MM.1S (cell line): ENCODE measurements around the gene CCNK.

ENCODE experiments used
- DNase-seq: peaks from one replicate; pipeline ENCODE4 v3.0.0-alpha.2; 2015
- H2AFZ ChIP-seq: fragments of 300-600 bp; sonication (generic); 2 replicates; pipeline ENCODE4 v1.6.0; 2016; ENCODE audit warnings: antibody characterized with exemption, low read length
- H3F3A ChIP-seq: fragments of 300-600 bp; sonication (generic); 2 replicates; pipeline ENCODE4 v1.6.1; 2016; ENCODE audit warnings: mild to moderate bottlenecking, antibody characterized with exemption, low read length, moderate library complexity, mixed read lengths; ENCODE audit not compliant: insufficient read depth
- H3K27ac ChIP-seq: fragments of 300-600 bp; sonication (generic); 2 replicates; pipeline ENCODE4 v1.5.1; 2016; ENCODE audit warnings: mild to moderate bottlenecking, low read length
- H3K27me3 ChIP-seq: fragments of 300-600 bp; sonication (generic); replicated peaks from 2 replicates; pipeline ENCODE4 v1.6.0; 2016; ENCODE audit warnings: low read length; ENCODE audit not compliant: insufficient read depth
- H3K36me3 ChIP-seq: fragments of 300-600 bp; sonication (generic); replicated peaks from 2 replicates; pipeline ENCODE4 v1.6.1; 2016; ENCODE audit warnings: mild to moderate bottlenecking, low read length, mixed read lengths; ENCODE audit not compliant: insufficient read depth
- H3K4me1 ChIP-seq: fragments of 300-600 bp; sonication (generic); 2 replicates; pipeline ENCODE4 v1.6.1; 2016; ENCODE audit warnings: low read length, mixed read lengths
- H3K4me2 ChIP-seq: fragments of 300-600 bp; sonication (generic); 2 replicates; pipeline ENCODE4 v1.6.0; 2016; ENCODE audit warnings: low read depth, low read length
- H3K4me3 ChIP-seq: fragments of 300-600 bp; sonication (generic); 2 replicates; pipeline ENCODE4 v1.5.1; 2016; ENCODE audit warnings: low read length, mixed read lengths
- H3K79me2 ChIP-seq: fragments of 300-600 bp; sonication (generic); 2 replicates; pipeline ENCODE4 v1.6.1; 2016; ENCODE audit warnings: mixed run types, low read length, mixed read lengths
- H3K9ac ChIP-seq: fragments of 300-600 bp; sonication (generic); 2 replicates; pipeline ENCODE4 v1.6.1; 2016; ENCODE audit warnings: low read length, mixed read lengths
- H3K9me2 ChIP-seq: fragments of 300-600 bp; sonication (generic); replicated peaks from 2 replicates; pipeline ENCODE4 v1.6.1; 2016; ENCODE audit warnings: mild to moderate bottlenecking, low read length, mixed read lengths; ENCODE audit not compliant: insufficient read depth
- H3K9me3 ChIP-seq: fragments of 300-600 bp; sonication (generic); replicated peaks from 2 replicates; pipeline ENCODE4 v1.6.1; 2016; ENCODE audit warnings: mild to moderate bottlenecking, low read length, mixed read lengths; ENCODE audit not compliant: insufficient read depth
- H4K20me1 ChIP-seq: fragments of 300-600 bp; sonication (generic); 2 replicates; pipeline ENCODE4 v1.6.1; 2016; ENCODE audit warnings: mild to moderate bottlenecking, low read length, moderate library complexity, mixed read lengths; ENCODE audit not compliant: insufficient read depth
- EZH2 ChIP-seq: fragments of 300-600 bp; sonication (generic); optimal IDR thresholded peaks from 2 replicates; pipeline ENCODE3; 2017; ENCODE audit warnings: low read depth, mild to moderate bottlenecking, antibody characterized with exemption, low read length, mixed read lengths
- EZH2phosphoT487 ChIP-seq: fragments of 300-600 bp; sonication (generic); IDR thresholded peaks from 2 replicates; pipeline ENCODE4 v1.6.1; 2018; ENCODE audit warnings: antibody characterized with exemption, low read length
- TF ChIP-seq, protein P1 (sequence below): fragments of 300-600 bp; sonication (generic); IDR thresholded peaks from 2 replicates; pipeline ENCODE4 v1.5.1; 2016; ENCODE audit warnings: antibody characterized with exemption, low read length, mixed read lengths

Gene CCNK

GRCh38 chr14:99525699-99526080, 44.5 kb downstream of the CCNK start:
- H3K27me3 ChIP-seq: no peaks in the 10 kb centered on the region
- no peak overlapping the region for H3K9ac ChIP-seq
- H3K9me3 ChIP-seq: no peaks in the 10 kb centered on the region
- no peaks in the 10 kb centered on the region for H3K9me2 ChIP-seq
- H3K79me2 ChIP-seq: no peaks in the 10 kb centered on the region
- H2AFZ ChIP-seq: no peak overlapping the region
- H3F3A ChIP-seq: no peaks in the 10 kb centered on the region
- no peaks in the 10 kb centered on the region for H4K20me1 ChIP-seq
- no peaks in the 10 kb centered on the region for H3K4me1 ChIP-seq
- no peak overlapping the region for H3K27ac ChIP-seq
- no peak overlapping the region for H3K4me2 ChIP-seq
- no peak for DNase-seq
- no peak overlapping the region for H3K4me3 ChIP-seq
- TF ChIP-seq EZH2: no peak
- no peak for TF ChIP-seq EZH2phosphoT487
- TF ChIP-seq, protein P1, sequence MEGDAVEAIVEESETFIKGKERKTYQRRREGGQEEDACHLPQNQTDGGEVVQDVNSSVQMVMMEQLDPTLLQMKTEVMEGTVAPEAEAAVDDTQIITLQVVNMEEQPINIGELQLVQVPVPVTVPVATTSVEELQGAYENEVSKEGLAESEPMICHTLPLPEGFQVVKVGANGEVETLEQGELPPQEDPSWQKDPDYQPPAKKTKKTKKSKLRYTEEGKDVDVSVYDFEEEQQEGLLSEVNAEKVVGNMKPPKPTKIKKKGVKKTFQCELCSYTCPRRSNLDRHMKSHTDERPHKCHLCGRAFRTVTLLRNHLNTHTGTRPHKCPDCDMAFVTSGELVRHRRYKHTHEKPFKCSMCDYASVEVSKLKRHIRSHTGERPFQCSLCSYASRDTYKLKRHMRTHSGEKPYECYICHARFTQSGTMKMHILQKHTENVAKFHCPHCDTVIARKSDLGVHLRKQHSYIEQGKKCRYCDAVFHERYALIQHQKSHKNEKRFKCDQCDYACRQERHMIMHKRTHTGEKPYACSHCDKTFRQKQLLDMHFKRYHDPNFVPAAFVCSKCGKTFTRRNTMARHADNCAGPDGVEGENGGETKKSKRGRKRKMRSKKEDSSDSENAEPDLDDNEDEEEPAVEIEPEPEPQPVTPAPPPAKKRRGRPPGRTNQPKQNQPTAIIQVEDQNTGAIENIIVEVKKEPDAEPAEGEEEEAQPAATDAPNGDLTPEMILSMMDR: no peak
- H3K36me3 ChIP-seq: no peaks in the 10 kb centered on the region

DNA sequence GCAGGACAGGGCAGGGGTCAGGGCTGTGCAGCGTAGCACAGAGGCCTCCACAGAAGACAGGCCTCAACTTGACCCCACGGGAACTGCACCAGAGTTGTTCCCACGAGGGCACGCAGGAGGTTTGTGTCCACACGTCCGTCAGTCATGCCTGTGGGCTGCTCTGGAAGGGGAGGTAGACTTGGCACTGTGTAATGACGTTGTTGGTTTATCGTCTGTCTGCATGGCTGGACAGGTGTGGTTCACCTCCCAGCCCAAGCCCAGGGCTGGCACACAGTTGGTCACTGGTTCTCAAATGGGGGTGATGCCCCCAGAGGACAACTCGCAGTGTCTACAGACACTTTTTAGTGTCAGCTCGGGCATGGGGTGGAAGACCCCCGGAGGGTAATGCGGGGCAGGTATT, 45.8 kb downstream of the CCNK start:
- TF ChIP-seq, protein P1: no peak
- TF ChIP-seq EZH2phosphoT487 (no peak), EZH2 (no peak)
- Histone ChIP-seq H3K27ac (no peak overlapping the region), H4K20me1 (no peaks in the 10 kb centered on the region), H2AFZ (no peak overlapping the region), H3K4me3 (no peak overlapping the region), H3K79me2 (no peaks in the 10 kb centered on the region), H3K9ac (no peak overlapping the region), H3K9me3 (no peaks in the 10 kb centered on the region), H3F3A (no peaks in the 10 kb centered on the region), H3K9me2 (no peaks in the 10 kb centered on the region), H3K4me2 (no peak overlapping the region), H3K4me1 (no peaks in the 10 kb centered on the region), H3K27me3 (no peaks in the 10 kb centered on the region), H3K36me3 (no peaks in the 10 kb centered on the region)
- DNase-seq: no peak

- no peak overlapping the region for H3K4me2 ChIP-seq
Observed at GRCh38 chr14:99527427-99528076, 46.3 kb downstream of the CCNK start.

More at GRCh38 chr14:99527427-99528076, 46.3 kb downstream of the CCNK start:
- no peaks in the 10 kb centered on the region for H3K36me3 ChIP-seq
- H3K9ac ChIP-seq: no peak overlapping the region
- no peaks in the 10 kb centered on the region for H3K9me3 ChIP-seq
- no peaks in the 10 kb centered on the region for H3K27me3 ChIP-seq
- H3K4me3 ChIP-seq: no peak overlapping the region
- no peaks in the 10 kb centered on the region for H3K4me1 ChIP-seq
- no peaks in the 10 kb centered on the region for H4K20me1 ChIP-seq
- no peak for DNase-seq
- no peaks in the 10 kb centered on the region for H3K79me2 ChIP-seq
- H3K27ac ChIP-seq: no peak overlapping the region
- no peaks in the 10 kb centered on the region for H3K9me2 ChIP-seq
- no peaks in the 10 kb centered on the region for H3F3A ChIP-seq
- TF ChIP-seq, protein P1: no peak
- TF ChIP-seq EZH2: no peak
- TF ChIP-seq EZH2phosphoT487: no peak
- no peak overlapping the region for H2AFZ ChIP-seq
